ENCODE data around the gene WDFY4.

Gene WDFY4

DNA sequence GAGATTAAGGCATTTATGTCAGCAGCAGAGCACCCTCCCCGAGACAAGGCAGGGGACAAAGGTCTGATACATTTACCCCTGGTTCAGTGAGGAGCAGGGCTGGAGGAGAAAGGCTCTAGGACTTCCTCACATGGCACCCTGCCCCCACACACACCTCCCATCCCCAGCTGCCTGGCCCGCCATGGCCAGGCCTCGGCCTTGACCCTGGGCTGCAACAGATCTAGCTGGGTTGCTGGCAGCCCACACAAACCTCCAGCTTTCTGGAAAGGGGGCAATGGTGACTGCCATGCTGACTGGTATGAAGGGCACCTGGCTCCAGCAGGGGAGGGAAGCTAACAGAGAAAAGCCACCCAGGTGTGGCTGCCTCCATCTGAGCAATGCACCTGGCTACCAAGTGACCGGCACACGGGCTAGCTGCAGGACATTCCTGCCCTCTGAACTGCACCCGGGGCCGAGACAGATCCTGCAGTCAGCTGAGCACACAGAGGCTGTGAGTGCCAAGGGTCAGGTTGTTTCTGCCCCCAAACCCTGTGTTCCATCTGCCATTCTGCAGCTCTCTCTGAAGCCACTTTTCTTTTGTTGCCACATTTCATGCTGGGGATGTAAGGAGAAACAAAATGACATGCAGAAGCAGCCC lies 340.8 kb downstream of the WDFY4 start:
- no peak for DNase-seq (ENCODE audit: low spot score)

DNA sequence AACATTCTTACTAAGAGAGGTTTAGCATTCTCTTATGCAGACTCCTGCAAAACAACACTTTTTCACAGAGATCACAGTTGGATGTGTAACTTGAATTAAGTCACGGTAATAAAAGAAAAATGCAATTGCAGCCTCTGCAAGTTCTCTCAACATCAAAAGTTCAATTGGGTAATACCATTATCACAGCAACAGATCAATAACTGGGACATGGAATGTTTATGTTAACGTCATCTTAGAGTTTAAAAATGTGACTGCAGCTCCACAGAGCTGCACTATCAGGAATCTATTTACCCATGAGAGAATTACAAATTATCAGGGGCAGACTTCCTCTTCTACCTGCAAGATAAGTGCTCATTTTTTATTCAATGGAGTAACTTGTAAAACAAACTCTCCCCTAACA lies 344.0 kb downstream of the WDFY4 start:
- DNase-seq (ENCODE audit: low spot score): no peak

DNA sequence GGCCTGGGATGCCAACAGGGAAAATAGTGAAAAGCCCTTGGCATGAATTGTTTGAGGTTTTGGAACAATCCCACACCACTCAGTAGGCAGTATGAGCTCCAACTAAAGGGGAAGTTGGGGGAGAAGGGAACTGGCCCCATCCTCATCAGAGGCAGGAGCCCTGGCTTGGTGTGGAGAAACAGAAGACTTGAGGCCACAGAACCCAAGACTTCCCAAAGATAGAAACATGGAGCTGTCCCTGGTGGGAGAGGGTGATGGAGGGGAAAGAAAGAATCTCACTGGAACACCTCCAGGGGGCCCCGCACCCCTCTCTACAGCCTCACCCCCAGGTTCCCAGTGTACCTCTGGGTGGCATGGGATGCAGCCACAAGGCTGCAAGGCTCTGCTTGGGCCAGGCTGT lies 345.0 kb downstream of the WDFY4 start:
- DNase-seq (ENCODE audit: low spot score): no peak

Data from D341Med (cell line).